Measurements from ENCODE around the gene TBX10.
"Not testable (repeated sequence)": the region's sequence is repeated elsewhere in the genome, so short reads cannot be mapped to it uniquely, and the experiment has no call there.

TBX10 gene

GRCh38 chr11:67634366-67635230 is 5.0 kb downstream of the TBX10 start:
- H3K4me3 ChIP-seq (ENCODE audit: low read length), result no peak overlapping the region
- DNase-seq (ENCODE audit: low read depth, low spot score), result no peak

- no peak for DNase-seq (ENCODE audit: low read depth, low spot score)
These were observed 5.7 kb downstream of the TBX10 start for GRCh38 chr11:67633758-67634365.

GRCh38 chr11:67632982-67633755 is 6.4 kb downstream of the TBX10 start:
- DNase-seq (ENCODE audit: low read depth, low spot score), result no peak
- no peak overlapping the region for H3K4me3 ChIP-seq (ENCODE audit: low read length)

More at GRCh38 chr11:67633758-67634365, 5.7 kb downstream of the TBX10 start:
- H3K4me3 ChIP-seq (ENCODE audit: low read length), result no peak overlapping the region

GRCh38 chr11:67632175-67632981 is 7.2 kb downstream of the TBX10 start:
- DNase-seq (ENCODE audit: low read depth, low spot score), result no peak
- H3K4me3 ChIP-seq (ENCODE audit: low read length), result no peak overlapping the region

GRCh38 chr11:67631853-67632174 is 7.7 kb downstream of the TBX10 start:
- DNase-seq (ENCODE audit: low read depth, low spot score), result no peak
- no peak overlapping the region for H3K4me3 ChIP-seq (ENCODE audit: low read length)

GRCh38 chr11:67631411-67631810 is 8.2 kb downstream of the TBX10 start:
- no peak overlapping the region for H3K4me3 ChIP-seq (ENCODE audit: low read length)
- DNase-seq (ENCODE audit: low read depth, low spot score), result no peak

GRCh38 chr11:67630943-67631331 is 8.6 kb downstream of the TBX10 start:
- no peak for DNase-seq (ENCODE audit: low read depth, low spot score)
- H3K4me3 ChIP-seq (ENCODE audit: low read length), result peak overlapping the region; percentile 65

GRCh38 chr11:67630228-67630942 is 9.2 kb downstream of the TBX10 start:
- DNase-seq (ENCODE audit: low read depth, low spot score), result peak; percentile 90
- peak overlapping the region; percentile 65 for H3K4me3 ChIP-seq (ENCODE audit: low read length)

- peak; percentile 89 for DNase-seq (ENCODE audit: low read depth, low spot score)
- peak within 1 kb of the TSS; percentile 65 for H3K4me3 ChIP-seq (ENCODE audit: low read length)
These were observed 10.0 kb downstream of the TBX10 start, which contains the start of gene NUDT8 for GRCh38 chr11:67629386-67630227. NUDT8 (minus strand) TSS chr11:67629937; CDS start chr11:67629911, 26 bp downstream.

- DNase-seq (ENCODE audit: low read depth, low spot score), result no peak
- peak overlapping the region; percentile 64 for H3K4me3 ChIP-seq (ENCODE audit: low read length)
These were observed 10.7 kb downstream of the TBX10 start for GRCh38 chr11:67628710-67629385.

- DNase-seq (ENCODE audit: low read depth, low spot score), result no peak
- H3K4me3 ChIP-seq (ENCODE audit: low read length), result peak overlapping the region; percentile 64
These were observed 11.5 kb downstream of the TBX10 start for GRCh38 chr11:67627812-67628624.

GRCh38 chr11:67627441-67627811 is 12.1 kb downstream of the TBX10 start:
- H3K4me3 ChIP-seq (ENCODE audit: low read length), result no peak overlapping the region
- no peak for DNase-seq (ENCODE audit: low read depth, low spot score)

- no peak overlapping the region for H3K4me3 ChIP-seq (ENCODE audit: low read length)
- no peak for DNase-seq (ENCODE audit: low read depth, low spot score)
These were observed 12.6 kb downstream of the TBX10 start for GRCh38 chr11:67626970-67627369.

GRCh38 chr11:67626131-67626833 is 13.3 kb downstream of the TBX10 start:
- DNase-seq (ENCODE audit: low read depth, low spot score), result not testable (repeated sequence)

GRCh38 chr11:67623795-67624194 is 15.8 kb downstream of the TBX10 start:
- DNase-seq (ENCODE audit: low read depth, low spot score); H3K4me3 ChIP-seq (ENCODE audit: low read length): not testable (repeated sequence)

More at GRCh38 chr11:67626131-67626833, 13.3 kb downstream of the TBX10 start:
- H3K4me3 ChIP-seq (ENCODE audit: low read length), result not testable (repeated sequence)

GRCh38 chr11:67622905-67623304 is 16.7 kb downstream of the TBX10 start:
- H3K4me3 ChIP-seq (ENCODE audit: low read length); DNase-seq (ENCODE audit: low read depth, low spot score): not testable (repeated sequence)
